ENCODE measurements around the gene GIPC1.

GRCh38 chr19:14494910-14495671 lies 836 bp downstream of the GIPC1 start:
- TF ChIP-seq CTCF (IDR thresholded peaks at IDR 0.05) (no peak), POLR2A (IDR thresholded peaks at IDR 0.05) (no peak)

All from tibial nerve (tissue), 3 donors.